K562 (cell line): ENCODE data around the gene MYRIP. TPM values are rescaled to one million over a fixed set of nuclear protein-coding genes. Genes with fewer than 3 reads are reported as not detected.
A peak's percentile ranks its signal among the peaks of the same experiment; 100 is the strongest.

Source experiments
- ATF6 ChIP-seq: sonication (generic); formaldehyde crosslinking; IDR thresholded peaks from 2 replicates; pipeline ENCODE4 v1.4.0; 2020; ENCODE audit warnings: mild to moderate bottlenecking, missing genetic modification reagents
- CEBPG ChIP-seq, 3 experiments: fragments of 200-800 bp in 1 of 3; sonication (Bioruptor generic) in 1 of 3; sonication (generic) in 1 of 3; formaldehyde crosslinking in 1 of 3; IDR thresholded peaks in 2 of 3; conservative IDR thresholded peaks in 1 of 3; 2 replicates each; pipeline versions ENCODE4 v1.6.1 to v1.8.0; 2016 to 2022; ENCODE audit warnings: missing compliant biosample characterization in 2 of 3, missing genetic modification characterization in 2 of 3, mild to moderate bottlenecking in 1 of 3, missing genetic modification reagents in 1 of 3
- FIP1L1 ChIP-seq: fragments of 200-400 bp; formaldehyde crosslinking; IDR thresholded peaks from 2 replicates; pipeline ENCODE4 v1.6.1; 2018; ENCODE audit warnings: mild to moderate bottlenecking, low read depth, low read length; ENCODE audit not compliant: poor library complexity, severe bottlenecking
- NBN ChIP-seq: fragments of 450-650 bp; IDR thresholded peaks from 2 replicates; pipeline ENCODE4 v1.6.1; 2016; ENCODE audit warnings: low read depth, mild to moderate bottlenecking
- RERE ChIP-seq: sonication (generic); formaldehyde crosslinking; IDR thresholded peaks from 2 replicates; pipeline ENCODE4 v1.8.0; 2023; ENCODE audit warnings: missing genetic modification reagents, mild to moderate bottlenecking, borderline replicate concordance
- TCF7L2 ChIP-seq: fragments of 150-350 bp; IDR thresholded peaks from 2 replicates; pipeline ENCODE4 v1.6.1; 2016; ENCODE audit warnings: low read depth, mild to moderate bottlenecking, low read length, moderate library complexity
- ZNF197 ChIP-seq: fragments of 200-800 bp; sonication (Bioruptor generic); IDR thresholded peaks from 2 replicates; pipeline ENCODE4 v1.6.1; 2016; ENCODE audit warnings: low read depth, missing genetic modification characterization, missing compliant biosample characterization
- polyA plus RNA-seq, 8 experiments: library from polyadenylated mRNA; depleted of rRNA in 4 of 8; stranded (reverse) in 5 of 8; unstranded in 3 of 8; fragments of >200 nt; fragmentation: Nextera tagmentation in 2 of 8; fragmentation: Illumina TruSeq in 1 of 8; extraction: Ambion mirVana in 2 of 8; extraction: Trizol in 1 of 8; gene quantifications; 2 replicates each; pipeline versions ENCODE4 v1.2.1 to v1.2.3, GENCODE V29; 2011 to 2014; ENCODE audit warnings: inconsistent platforms in 1 of 8, missing spikeins in 1 of 8
- total RNA-seq, 7 experiments: library from RNA; depleted of rRNA in 6 of 7; stranded (reverse); fragments of >200 nt in 6 of 7; fragmentation: Illumina TruSeq in 2 of 7; extraction: Trizol in 2 of 7; gene quantifications; 2 replicates each; pipeline versions ENCODE4 v1.2.1 to v1.2.3, GENCODE V29; 2011 to 2021; ENCODE audit warnings: low replicate concordance in 1 of 7
- TF ChIP-seq, protein P1 (sequence below): IDR thresholded peaks from 2 replicates; pipeline ENCODE4 v1.6.1; 2014; ENCODE audit warnings: antibody characterized with exemption

MYRIP gene
- total and polyA plus RNA-seq, 9 of the 15 experiments (the other 6 are each of a cell fraction or from before 2014, with no cell fraction given) = 0.03 to 0.12 TPM; not detected in 7

- no peak for TF ChIP-seq RERE (CRISPR knock-in tag)
- TF ChIP-seq ZNF197 (CRISPR knock-in tag) = 0 out of 2 replicates have a peak, but pooled peaks have one; percentile 84
- peak; percentile 93 for TF ChIP-seq FIP1L1
- TF ChIP-seq, protein P1, sequence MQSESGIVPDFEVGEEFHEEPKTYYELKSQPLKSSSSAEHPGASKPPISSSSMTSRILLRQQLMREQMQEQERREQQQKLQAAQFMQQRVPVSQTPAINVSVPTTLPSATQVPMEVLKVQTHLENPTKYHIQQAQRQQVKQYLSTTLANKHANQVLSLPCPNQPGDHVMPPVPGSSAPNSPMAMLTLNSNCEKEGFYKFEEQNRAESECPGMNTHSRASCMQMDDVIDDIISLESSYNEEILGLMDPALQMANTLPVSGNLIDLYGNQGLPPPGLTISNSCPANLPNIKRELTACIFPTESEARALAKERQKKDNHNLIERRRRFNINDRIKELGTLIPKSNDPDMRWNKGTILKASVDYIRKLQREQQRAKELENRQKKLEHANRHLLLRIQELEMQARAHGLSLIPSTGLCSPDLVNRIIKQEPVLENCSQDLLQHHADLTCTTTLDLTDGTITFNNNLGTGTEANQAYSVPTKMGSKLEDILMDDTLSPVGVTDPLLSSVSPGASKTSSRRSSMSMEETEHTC = peak; percentile 84
- no peak for TF ChIP-seq ATF6 (CRISPR knock-in tag)
- TF ChIP-seq TCF7L2 = peak; percentile 65; the same call in 1 of the 2 replicates
- peak; percentile 36; the same call in 1 of the 2 replicates for TF ChIP-seq NBN
- 0 out of 2 replicates have a peak, but pooled peaks have one; percentile 8 for TF ChIP-seq CEBPG (CRISPR knock-in tag; IDR thresholded peaks at IDR 0.05)
- TF ChIP-seq CEBPG (tag; conservative IDR thresholded peaks at IDR 0.05 in 1 of 2, IDR thresholded peaks at IDR 0.05 in 1 of 2) = no peak
Measured at GRCh38 chr3:40309418-40309924, 500.1 kb downstream of the MYRIP start, which contains the start of gene EIF1B (continued).
